ENCODE results near the gene OR10H3.
"Not testable (repeated sequence)": the region's sequence is repeated elsewhere in the genome, so short reads cannot be mapped to it uniquely, and the experiment has no call there.

The OR10H3 gene

GRCh38 chr19:15779756-15780476 lies 42.1 kb downstream of the OR10H3 start:
- DNase-seq, result peak; percentile 84

- DNase-seq, result peak; percentile 4
Measured at GRCh38 chr19:15780610-15781418, 43.0 kb downstream of the OR10H3 start.

GRCh38 chr19:15781661-15782060 lies 43.9 kb downstream of the OR10H3 start:
- DNase-seq, result no peak

- DNase-seq, result no peak
Measured at GRCh38 chr19:15782211-15782610, 44.4 kb downstream of the OR10H3 start.

- DNase-seq, result not testable (repeated sequence)
Measured at GRCh38 chr19:15782896-15783295, 45.1 kb downstream of the OR10H3 start.

GRCh38 chr19:15787611-15788155 lies 49.9 kb downstream of the OR10H3 start, which contains the start of gene OR10H5:
Gene OR10H5, plus strand, starts transcription at chr19:15787661. Its CDS starts 6,388 bp downstream, at chr19:15794049.
- no peak for DNase-seq

- no peak for DNase-seq
Measured at GRCh38 chr19:15788594-15789270, 50.9 kb downstream of the OR10H3 start.

- no peak for DNase-seq
Measured at GRCh38 chr19:15790096-15790495, 52.3 kb downstream of the OR10H3 start.
